ENCODE data around the gene ATF3.

DNA sequence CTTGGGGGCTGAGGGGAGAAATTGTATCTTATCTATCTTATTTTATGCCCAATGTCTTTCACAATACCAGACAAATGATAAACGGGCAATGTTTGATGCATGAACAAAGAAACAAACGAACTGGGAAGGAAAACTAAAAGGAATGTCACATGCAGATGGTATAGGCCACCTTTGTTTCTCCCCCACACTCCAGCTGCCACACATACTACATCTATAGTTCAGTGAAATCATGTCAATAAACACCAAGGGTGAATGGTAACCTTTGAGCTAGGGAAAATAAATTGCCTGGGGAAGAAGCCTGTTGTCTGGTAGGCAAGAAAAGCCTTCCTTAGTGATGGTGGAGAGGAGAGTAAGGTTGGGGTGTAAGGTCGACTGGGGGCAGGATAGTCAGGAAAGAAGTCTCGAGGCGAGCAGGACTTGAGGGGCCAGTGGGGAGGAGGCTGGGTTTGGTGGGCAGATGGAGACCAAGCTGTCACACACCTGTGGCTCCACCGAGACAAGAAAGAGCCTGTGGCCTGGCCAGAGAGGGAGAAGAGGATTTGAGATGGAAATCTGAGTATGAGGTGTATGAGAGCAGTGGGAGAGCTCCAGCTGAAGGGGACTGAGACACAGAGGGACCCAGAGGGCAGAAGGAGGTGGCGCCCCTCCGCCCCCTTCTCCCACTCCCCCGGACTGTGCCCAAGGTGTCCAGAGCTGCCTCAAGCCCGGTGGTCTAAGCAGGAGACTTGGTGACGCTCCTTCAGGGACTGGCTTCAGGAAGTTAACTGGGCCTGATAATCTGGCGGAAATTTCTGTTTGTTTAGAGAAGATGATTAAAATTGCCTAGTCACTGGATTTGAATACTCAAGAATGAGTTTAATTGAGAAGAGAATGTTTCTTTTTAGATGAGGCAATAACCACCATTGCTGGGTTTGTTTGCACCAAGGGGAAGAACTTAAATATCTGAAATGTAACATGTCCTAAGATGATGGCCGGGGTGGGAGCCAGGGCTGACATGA lies 37.3 kb downstream of the ATF3 start:
- TF ChIP-seq, protein P1, sequence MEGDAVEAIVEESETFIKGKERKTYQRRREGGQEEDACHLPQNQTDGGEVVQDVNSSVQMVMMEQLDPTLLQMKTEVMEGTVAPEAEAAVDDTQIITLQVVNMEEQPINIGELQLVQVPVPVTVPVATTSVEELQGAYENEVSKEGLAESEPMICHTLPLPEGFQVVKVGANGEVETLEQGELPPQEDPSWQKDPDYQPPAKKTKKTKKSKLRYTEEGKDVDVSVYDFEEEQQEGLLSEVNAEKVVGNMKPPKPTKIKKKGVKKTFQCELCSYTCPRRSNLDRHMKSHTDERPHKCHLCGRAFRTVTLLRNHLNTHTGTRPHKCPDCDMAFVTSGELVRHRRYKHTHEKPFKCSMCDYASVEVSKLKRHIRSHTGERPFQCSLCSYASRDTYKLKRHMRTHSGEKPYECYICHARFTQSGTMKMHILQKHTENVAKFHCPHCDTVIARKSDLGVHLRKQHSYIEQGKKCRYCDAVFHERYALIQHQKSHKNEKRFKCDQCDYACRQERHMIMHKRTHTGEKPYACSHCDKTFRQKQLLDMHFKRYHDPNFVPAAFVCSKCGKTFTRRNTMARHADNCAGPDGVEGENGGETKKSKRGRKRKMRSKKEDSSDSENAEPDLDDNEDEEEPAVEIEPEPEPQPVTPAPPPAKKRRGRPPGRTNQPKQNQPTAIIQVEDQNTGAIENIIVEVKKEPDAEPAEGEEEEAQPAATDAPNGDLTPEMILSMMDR (IDR thresholded peaks at IDR 0.05; ENCODE audit: low read length): no peak
- no peak for TF ChIP-seq EZH2 (IDR thresholded peaks at IDR 0.05; ENCODE audit: borderline replicate concordance, low read length)

Data from OCI-LY1 (cell line).